Stimulated activated memory B cell treated with anti-CD40 and anti-IgM and Interleukin-4, amounts not matched to agents 10 μg/mL and 1 μg/mL and 100 μg/mL, for 72 hours (primary cell): Measurements from ENCODE around the gene SGIP1.
A peak's percentile ranks its signal among the peaks of the same experiment; 100 is the strongest.

Source experiments
- ATAC-seq: fragments of 150-1000 bp; cut with Tn5 transposase; 2 replicates; pipeline ENCODE4 v1.10.0; 2021
- H3K27ac Mint-ChIP-seq: one replicate; pipeline ENCODE4 v1.8.0; 2022; ENCODE audit warnings: mild to moderate bottlenecking, mixed read lengths
- H3K27me3 Mint-ChIP-seq: one replicate; pipeline ENCODE4 v1.8.0; 2022; ENCODE audit warnings: mixed read lengths
- H3K36me3 Mint-ChIP-seq: one replicate; pipeline ENCODE4 v1.8.0; 2022; ENCODE audit warnings: mixed read lengths
- H3K4me1 Mint-ChIP-seq: one replicate; pipeline ENCODE4 v1.8.0; 2022; ENCODE audit warnings: mixed read lengths
- H3K4me3 Mint-ChIP-seq: one replicate; pipeline ENCODE4 v1.8.0; 2022; ENCODE audit warnings: mild to moderate bottlenecking, moderate library complexity, mixed read lengths
- H3K9me3 Mint-ChIP-seq: one replicate; pipeline ENCODE4 v1.8.0; 2022; ENCODE audit warnings: mixed read lengths

The SGIP1 gene

GRCh38 chr1:66533804-66534740 is at the start of gene SGIP1:
Gene SGIP1 (plus strand): TSS chr1:66534153. CDS start chr1:66534359, 206 bp downstream.
- H3K9me3 Mint-ChIP-seq = no peaks in the 10 kb centered on the region
- H3K4me3 Mint-ChIP-seq = peak within 1 kb of the TSS; percentile 69
- ATAC-seq = no peak
- peak within 1 kb of the TSS; percentile 75 for H3K27ac Mint-ChIP-seq
- peaks cover 21% of the 10 kb centered on the region for H3K4me1 Mint-ChIP-seq
- H3K27me3 Mint-ChIP-seq = peaks cover 56% of the 10 kb centered on the region
- no peaks in the 10 kb centered on the region for H3K36me3 Mint-ChIP-seq

- Mint-ChIP-seq H3K27me3 (no peaks in the 10 kb centered on the region), H3K4me1 (no peaks in the 10 kb centered on the region), H3K9me3 (no peaks in the 10 kb centered on the region), H3K27ac (no peak overlapping the region), H3K4me3 (no peak overlapping the region), H3K36me3 (no peaks in the 10 kb centered on the region)
- no peak for ATAC-seq
Observed at GRCh38 chr1:66489151-66489550, 44.8 kb upstream of the SGIP1 start.

GRCh38 chr1:66489972-66490601 is 43.9 kb upstream of the SGIP1 start:
- no peak overlapping the region for H3K4me3 Mint-ChIP-seq
- no peaks in the 10 kb centered on the region for H3K36me3 Mint-ChIP-seq
- no peak overlapping the region for H3K27ac Mint-ChIP-seq
- no peaks in the 10 kb centered on the region for H3K4me1 Mint-ChIP-seq
- no peaks in the 10 kb centered on the region for H3K27me3 Mint-ChIP-seq
- ATAC-seq = peak; percentile 43
- no peaks in the 10 kb centered on the region for H3K9me3 Mint-ChIP-seq

GRCh38 chr1:66490816-66491215 is 43.1 kb upstream of the SGIP1 start:
- Mint-ChIP-seq H3K27ac (no peak overlapping the region), H3K36me3 (no peaks in the 10 kb centered on the region), H3K27me3 (no peaks in the 10 kb centered on the region), H3K9me3 (no peaks in the 10 kb centered on the region), H3K4me3 (no peak overlapping the region), H3K4me1 (no peaks in the 10 kb centered on the region)
- no peak for ATAC-seq

GRCh38 chr1:66492424-66492823 is 41.5 kb upstream of the SGIP1 start:
- H3K4me3 Mint-ChIP-seq = no peak overlapping the region
- peaks cover 15% of the 10 kb centered on the region for H3K27me3 Mint-ChIP-seq
- H3K36me3 Mint-ChIP-seq = no peaks in the 10 kb centered on the region
- no peaks in the 10 kb centered on the region for H3K4me1 Mint-ChIP-seq
- no peaks in the 10 kb centered on the region for H3K9me3 Mint-ChIP-seq
- ATAC-seq = no peak
- no peak overlapping the region for H3K27ac Mint-ChIP-seq

GRCh38 chr1:66493731-66494130 is 40.2 kb upstream of the SGIP1 start:
- Mint-ChIP-seq H3K4me1 (no peaks in the 10 kb centered on the region), H3K9me3 (no peaks in the 10 kb centered on the region), H3K36me3 (no peaks in the 10 kb centered on the region), H3K27ac (no peak overlapping the region), H3K27me3 (peaks cover 19% of the 10 kb centered on the region), H3K4me3 (no peak overlapping the region)
- no peak for ATAC-seq

GRCh38 chr1:66494482-66494881 is 39.5 kb upstream of the SGIP1 start:
- no peak overlapping the region for H3K27ac Mint-ChIP-seq
- ATAC-seq = no peak

GRCh38 chr1:66495495-66495894 is 38.5 kb upstream of the SGIP1 start:
- ATAC-seq = no peak
- Mint-ChIP-seq H3K27me3 (peaks cover 36% of the 10 kb centered on the region), H3K36me3 (no peaks in the 10 kb centered on the region), H3K9me3 (no peaks in the 10 kb centered on the region), H3K27ac (no peak overlapping the region), H3K4me3 (no peak overlapping the region), H3K4me1 (no peaks in the 10 kb centered on the region)

More at GRCh38 chr1:66494482-66494881, 39.5 kb upstream of the SGIP1 start:
- Mint-ChIP-seq H3K27me3 (peaks cover 26% of the 10 kb centered on the region), H3K9me3 (no peaks in the 10 kb centered on the region), H3K36me3 (no peaks in the 10 kb centered on the region), H3K4me1 (no peaks in the 10 kb centered on the region), H3K4me3 (no peak overlapping the region)

- no peak overlapping the region for H3K27ac Mint-ChIP-seq
- no peaks in the 10 kb centered on the region for H3K4me1 Mint-ChIP-seq
- H3K9me3 Mint-ChIP-seq = no peaks in the 10 kb centered on the region
- ATAC-seq = no peak
- H3K36me3 Mint-ChIP-seq = no peaks in the 10 kb centered on the region
- peaks cover 37% of the 10 kb centered on the region for H3K27me3 Mint-ChIP-seq
- no peak overlapping the region for H3K4me3 Mint-ChIP-seq
Observed at GRCh38 chr1:66497910-66498309, 36.0 kb upstream of the SGIP1 start.

GRCh38 chr1:66500301-66500700 is 33.7 kb upstream of the SGIP1 start:
- no peak overlapping the region for H3K27ac Mint-ChIP-seq
- no peak overlapping the region for H3K4me3 Mint-ChIP-seq
- no peak for ATAC-seq
- H3K4me1 Mint-ChIP-seq = no peaks in the 10 kb centered on the region
- no peaks in the 10 kb centered on the region for H3K9me3 Mint-ChIP-seq
- H3K36me3 Mint-ChIP-seq = no peaks in the 10 kb centered on the region
- H3K27me3 Mint-ChIP-seq = peaks cover 37% of the 10 kb centered on the region

GRCh38 chr1:66502086-66502485 is 31.9 kb upstream of the SGIP1 start:
- Mint-ChIP-seq H3K36me3 (no peaks in the 10 kb centered on the region), H3K27ac (no peak overlapping the region), H3K4me3 (no peak overlapping the region), H3K9me3 (no peaks in the 10 kb centered on the region), H3K4me1 (no peaks in the 10 kb centered on the region), H3K27me3 (peaks cover 29% of the 10 kb centered on the region)
- no peak for ATAC-seq

- no peaks in the 10 kb centered on the region for H3K36me3 Mint-ChIP-seq
- no peak overlapping the region for H3K27ac Mint-ChIP-seq
- no peaks in the 10 kb centered on the region for H3K9me3 Mint-ChIP-seq
- no peaks in the 10 kb centered on the region for H3K4me1 Mint-ChIP-seq
- ATAC-seq = peak; percentile 53
- peaks cover 33% of the 10 kb centered on the region for H3K27me3 Mint-ChIP-seq
- no peak overlapping the region for H3K4me3 Mint-ChIP-seq
Observed at GRCh38 chr1:66503841-66504470, 30.0 kb upstream of the SGIP1 start.

- no peak overlapping the region for H3K4me3 Mint-ChIP-seq
- no peaks in the 10 kb centered on the region for H3K9me3 Mint-ChIP-seq
- H3K27me3 Mint-ChIP-seq = peaks cover 33% of the 10 kb centered on the region
- H3K4me1 Mint-ChIP-seq = no peaks in the 10 kb centered on the region
- H3K27ac Mint-ChIP-seq = no peak overlapping the region
- no peak for ATAC-seq
- no peaks in the 10 kb centered on the region for H3K36me3 Mint-ChIP-seq
Observed at GRCh38 chr1:66505671-66506392, 28.1 kb upstream of the SGIP1 start.

GRCh38 chr1:66506393-66506687 is 27.6 kb upstream of the SGIP1 start:
- H3K36me3 Mint-ChIP-seq = no peaks in the 10 kb centered on the region
- no peak overlapping the region for H3K4me3 Mint-ChIP-seq
- H3K27ac Mint-ChIP-seq = no peak overlapping the region
- H3K27me3 Mint-ChIP-seq = peaks cover 38% of the 10 kb centered on the region
- ATAC-seq = no peak
- H3K4me1 Mint-ChIP-seq = no peaks in the 10 kb centered on the region
- H3K9me3 Mint-ChIP-seq = no peaks in the 10 kb centered on the region

GRCh38 chr1:66506991-66507390 is 27.0 kb upstream of the SGIP1 start:
- Mint-ChIP-seq H3K27me3 (peaks cover 40% of the 10 kb centered on the region), H3K4me3 (no peak overlapping the region), H3K27ac (no peak overlapping the region), H3K4me1 (no peaks in the 10 kb centered on the region), H3K9me3 (no peaks in the 10 kb centered on the region), H3K36me3 (no peaks in the 10 kb centered on the region)
- ATAC-seq = no peak
